ENCODE results near the gene HMGB4.

HMGB4 gene

DNA sequence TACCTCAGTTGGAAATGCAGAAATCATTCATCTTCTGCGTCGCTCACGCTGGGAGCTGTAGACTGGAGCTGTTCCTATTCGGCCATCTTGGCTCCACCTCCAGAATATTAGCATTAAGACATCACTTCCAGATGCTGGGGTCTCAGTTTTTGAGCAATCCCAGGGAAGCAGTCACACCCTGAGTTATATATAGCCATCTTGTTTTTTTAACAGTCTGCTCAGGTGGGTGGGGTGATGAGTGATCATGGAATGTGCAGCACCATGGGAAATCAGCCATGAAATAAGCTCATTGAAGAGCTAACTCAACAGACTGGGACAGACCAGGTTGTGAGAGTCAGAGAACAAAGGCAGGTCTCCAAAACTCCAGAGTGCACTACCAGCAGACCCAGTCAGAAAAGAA lies 27.0 kb upstream of the HMGB4 start:
- H3K4me3 ChIP-seq (ENCODE audit: low read depth, low read length) = no peak overlapping the region
- H3K27ac ChIP-seq = no peak overlapping the region
- no peak for TF ChIP-seq CTCF (IDR thresholded peaks at IDR 0.05; ENCODE audit: low read depth, low read length)
- H3K27me3 ChIP-seq (ENCODE audit: insufficient read depth, low read depth, severe bottlenecking) = peaks cover 31% of the 10 kb centered on the region
- H3K9me3 ChIP-seq (ENCODE audit: severe bottlenecking) = no peaks in the 10 kb centered on the region
- H3K36me3 ChIP-seq = no peaks in the 10 kb centered on the region
- DNase-seq = no peak

DNA sequence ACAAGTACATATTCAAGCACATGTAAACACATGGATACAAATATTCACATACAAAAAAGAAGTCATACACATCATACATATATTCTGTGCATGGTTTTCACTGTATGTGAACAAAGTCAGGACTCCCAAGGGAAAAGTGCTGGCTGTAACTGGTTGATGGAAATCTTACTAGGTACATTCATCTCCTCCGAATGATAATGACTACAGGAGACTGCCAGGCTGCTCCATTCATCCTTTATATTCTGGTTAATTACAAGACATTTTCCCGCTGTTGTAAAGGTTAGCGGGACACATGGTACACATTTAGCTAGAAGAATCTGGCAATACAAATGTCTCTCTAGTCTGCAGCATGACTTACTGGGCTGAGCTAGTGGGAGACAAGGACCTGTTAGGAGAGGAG lies 26.2 kb upstream of the HMGB4 start:
- Histone ChIP-seq H3K4me3 (ENCODE audit: low read depth, low read length) (no peak overlapping the region), H3K27ac (no peak overlapping the region), H3K27me3 (ENCODE audit: insufficient read depth, low read depth, severe bottlenecking) (peaks cover 32% of the 10 kb centered on the region), H3K9me3 (ENCODE audit: severe bottlenecking) (no peaks in the 10 kb centered on the region), H3K36me3 (no peaks in the 10 kb centered on the region)
- no peak for DNase-seq
- no peak for TF ChIP-seq CTCF (IDR thresholded peaks at IDR 0.05; ENCODE audit: low read depth, low read length)

DNA sequence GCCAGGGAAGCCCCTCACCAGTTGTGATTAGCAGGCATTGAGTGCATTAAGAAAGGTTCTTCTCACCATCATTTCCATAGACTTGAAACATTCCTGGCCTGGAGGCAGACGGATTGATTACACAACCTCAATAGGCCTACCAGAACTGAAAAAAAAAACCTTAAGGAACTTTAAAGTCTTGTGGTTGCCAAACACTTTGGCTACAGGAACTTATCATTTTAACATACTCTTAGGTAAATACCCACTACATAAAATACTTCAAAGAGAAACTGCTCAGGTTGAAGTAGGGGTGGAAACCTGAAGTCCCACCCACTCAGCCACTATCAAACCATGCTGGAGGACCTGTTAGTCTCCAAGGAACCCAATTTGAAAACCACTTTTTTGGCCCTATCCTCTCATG lies 22.4 kb upstream of the HMGB4 start:
- no peak overlapping the region for H3K4me3 ChIP-seq (ENCODE audit: low read depth, low read length)
- no peak overlapping the region for H3K27ac ChIP-seq
- no peaks in the 10 kb centered on the region for H3K9me3 ChIP-seq (ENCODE audit: severe bottlenecking)
- TF ChIP-seq CTCF (IDR thresholded peaks at IDR 0.05; ENCODE audit: low read depth, low read length) = no peak
- H3K27me3 ChIP-seq (ENCODE audit: insufficient read depth, low read depth, severe bottlenecking) = peaks cover 66% of the 10 kb centered on the region
- no peak for DNase-seq
- no peaks in the 10 kb centered on the region for H3K36me3 ChIP-seq

DNA sequence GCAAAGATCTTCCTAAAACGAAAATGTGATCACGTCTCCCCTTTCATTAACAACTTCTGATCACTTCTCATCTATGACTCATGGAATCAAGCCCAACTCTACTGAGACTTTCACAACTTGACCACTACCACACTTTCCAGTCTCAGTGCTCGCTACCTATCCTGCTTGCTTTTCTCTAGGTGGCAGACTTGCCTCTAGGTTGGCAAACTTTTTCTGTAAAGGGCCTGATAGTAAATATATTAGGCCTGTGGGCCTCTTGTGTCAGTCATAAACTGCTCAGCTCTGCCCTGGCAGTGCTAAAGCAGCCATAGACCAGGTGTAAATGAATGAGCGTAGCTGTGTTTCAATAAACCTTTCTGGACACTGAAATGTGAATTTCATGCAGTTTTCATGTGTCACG lies 21.5 kb upstream of the HMGB4 start:
- Histone ChIP-seq H3K36me3 (no peaks in the 10 kb centered on the region), H3K9me3 (ENCODE audit: severe bottlenecking) (no peaks in the 10 kb centered on the region), H3K27ac (no peak overlapping the region), H3K4me3 (ENCODE audit: low read depth, low read length) (no peak overlapping the region), H3K27me3 (ENCODE audit: insufficient read depth, low read depth, severe bottlenecking) (peaks cover 73% of the 10 kb centered on the region)
- no peak for DNase-seq
- TF ChIP-seq CTCF (IDR thresholded peaks at IDR 0.05; ENCODE audit: low read depth, low read length) = no peak

DNA sequence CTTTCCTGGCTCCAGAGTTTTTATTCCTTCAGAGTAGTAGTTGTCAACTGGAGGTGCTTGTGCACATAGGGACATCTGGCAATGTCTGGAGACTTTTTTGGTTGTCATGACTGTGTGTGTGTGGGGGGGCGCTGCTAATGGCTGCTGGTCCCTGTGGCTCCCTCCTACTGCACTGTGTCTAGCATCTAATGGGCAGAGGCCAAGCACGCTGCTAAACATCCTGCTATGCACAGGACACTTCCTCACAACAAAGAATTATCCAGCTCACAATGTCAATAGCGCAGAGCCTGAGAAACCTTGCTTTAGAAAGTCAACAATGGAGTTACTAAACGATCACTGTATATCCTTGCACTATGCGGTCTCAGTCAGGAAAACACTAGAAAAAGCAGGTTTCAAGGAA lies 19.7 kb upstream of the HMGB4 start:
- no peak overlapping the region for H3K4me3 ChIP-seq (ENCODE audit: low read depth, low read length)
- H3K36me3 ChIP-seq = no peaks in the 10 kb centered on the region
- TF ChIP-seq CTCF (IDR thresholded peaks at IDR 0.05; ENCODE audit: low read depth, low read length) = no peak
- no peaks in the 10 kb centered on the region for H3K9me3 ChIP-seq (ENCODE audit: severe bottlenecking)
- DNase-seq = no peak
- H3K27me3 ChIP-seq (ENCODE audit: insufficient read depth, low read depth, severe bottlenecking) = peaks cover 77% of the 10 kb centered on the region
- H3K27ac ChIP-seq = no peak overlapping the region

- H3K9me3 ChIP-seq (ENCODE audit: severe bottlenecking) = no peaks in the 10 kb centered on the region
- H3K36me3 ChIP-seq = no peaks in the 10 kb centered on the region
- no peak overlapping the region for H3K4me3 ChIP-seq (ENCODE audit: low read depth, low read length)
- no peak overlapping the region for H3K27ac ChIP-seq
- H3K27me3 ChIP-seq (ENCODE audit: insufficient read depth, low read depth, severe bottlenecking) = peaks cover 76% of the 10 kb centered on the region
- DNase-seq = no peak
- TF ChIP-seq CTCF (IDR thresholded peaks at IDR 0.05; ENCODE audit: low read depth, low read length) = no peak
These were observed 17.0 kb upstream of the HMGB4 start for GRCh38 chr1:33846861-33847260.

All from WERI-Rb-1 (cell line).